IMR-90 (cell line): ENCODE data around the gene SGMS1. TPM values are rescaled to one million over a fixed set of nuclear protein-coding genes. Genes with fewer than 3 reads are reported as not detected.

Experiments
- ATAC-seq: fragments of 200-7000 bp; cut with Tn5 transposase; 2 replicates; pipeline ENCODE4 v1.9.1; 2020; ENCODE audit warnings: low read depth, mild to moderate bottlenecking, moderate library complexity
- BruUV-seq: library from RNA; stranded (reverse); fragments of 400-500 nt; replicated peaks from 2 replicates; lab custom pipeline; 2021; lab: Mats Ljungman, UMichigan
- CTCF ChIA-PET: fragments of 300-600 bp; formaldehyde crosslinking; extraction: SDS; loops from one replicate; lab custom pipeline; 2021; ENCODE audit warnings: antibody characterized with exemption; lab: Yijun Ruan, JAX
- POLR2A ChIA-PET: fragments of 300-600 bp; sonication (Branson Sonifier 250); formaldehyde crosslinking; loops from one replicate; lab custom pipeline; 2022; ENCODE audit warnings: antibody characterized with exemption; ENCODE audit not compliant: unreplicated experiment; lab: Charles Lee
- DNase-seq: peaks from one replicate; pipeline ENCODE4 v3.0.0; 2013
- H2AFZ ChIP-seq: replicated peaks from 2 replicates; pipeline ENCODE3; 2013; ENCODE audit warnings: low read length, mild to moderate bottlenecking; ENCODE audit not compliant: poor library complexity
- H2AK5ac ChIP-seq: 2 replicates; pipeline ENCODE4 v1.6.1; 2013; ENCODE audit warnings: low read depth, low read length, inconsistent platforms
- H2AK9ac ChIP-seq: replicated peaks from 2 replicates; pipeline ENCODE3; 2013; ENCODE audit warnings: mild to moderate bottlenecking, low read depth, low read length, moderate library complexity; ENCODE audit not compliant: poor library complexity
- H2BK120ac ChIP-seq: 2 replicates; pipeline ENCODE4 v1.6.1; 2013; ENCODE audit warnings: low read depth, low read length, inconsistent platforms
- H2BK15ac ChIP-seq: 3 replicates; pipeline ENCODE4 v1.6.1; 2013; ENCODE audit warnings: low read depth, low read length, inconsistent platforms
- H2BK20ac ChIP-seq: 2 replicates; pipeline ENCODE4 v1.6.1; 2013; ENCODE audit warnings: low read depth, mild to moderate bottlenecking, inconsistent platforms, low read length, moderate library complexity
- H2BK5ac ChIP-seq: 2 replicates; pipeline ENCODE4 v1.6.1; 2013; ENCODE audit warnings: mild to moderate bottlenecking, low read depth, low read length, inconsistent platforms; ENCODE audit not compliant: poor library complexity, severe bottlenecking
- H3K14ac ChIP-seq: replicated peaks from 2 replicates; pipeline ENCODE4 v1.6.1; 2013; ENCODE audit warnings: low read depth, low read length, inconsistent platforms
- H3K18ac ChIP-seq: 2 replicates; pipeline ENCODE4 v1.6.1; 2013; ENCODE audit warnings: low read depth, low read length, control low read depth
- H3K23ac ChIP-seq: 2 replicates; pipeline ENCODE4 v1.6.1; 2013; ENCODE audit warnings: low read depth, low read length, inconsistent platforms
- H3K27ac ChIP-seq: 2 replicates; pipeline ENCODE4 v1.5.1; 2013; ENCODE audit warnings: mild to moderate bottlenecking, control low read depth, low read length; ENCODE audit not compliant: insufficient read depth
- H3K27me3 ChIP-seq: 2 replicates; pipeline ENCODE4 v1.6.1; 2013; ENCODE audit warnings: low read length; ENCODE audit not compliant: control insufficient read depth, insufficient read depth
- H3K36me3 ChIP-seq: 2 replicates; pipeline ENCODE4 v1.6.1; 2013; ENCODE audit warnings: low read length, mixed read lengths; ENCODE audit not compliant: control insufficient read depth, insufficient read depth
- H3K4ac ChIP-seq: 2 replicates; pipeline ENCODE4 v1.6.1; 2013; ENCODE audit warnings: low read depth, low read length, inconsistent platforms
- H3K4me1 ChIP-seq: 2 replicates; pipeline ENCODE4 v1.6.1; 2013; ENCODE audit warnings: low read length, mixed read lengths; ENCODE audit not compliant: control insufficient read depth, insufficient read depth
- H3K4me2 ChIP-seq: 2 replicates; pipeline ENCODE4 v1.6.1; 2013; ENCODE audit warnings: low read depth, mild to moderate bottlenecking, control low read depth, low read length, moderate library complexity
- H3K4me3 ChIP-seq: 2 replicates; pipeline ENCODE4 v1.5.1; 2013; ENCODE audit warnings: low read depth, mild to moderate bottlenecking, control low read depth, low read length, moderate library complexity; ENCODE audit not compliant: insufficient read depth
- H3K56ac ChIP-seq: 2 replicates; pipeline ENCODE4 v1.6.1; 2013; ENCODE audit warnings: low read length, inconsistent platforms; ENCODE audit not compliant: insufficient read depth; ENCODE audit errors: extremely low read depth
- H3K79me1 ChIP-seq, 2 experiments: 2 replicates each; pipeline ENCODE4 v1.6.1; 2013; ENCODE audit warnings: low read length in 2 of 2, inconsistent platforms in 1 of 2, low read depth in 1 of 2
- H3K9ac ChIP-seq: 2 replicates; pipeline ENCODE4 v1.6.1; 2013; ENCODE audit warnings: low read depth, low read length, control low read depth
- H3K9me1 ChIP-seq: 2 replicates; pipeline ENCODE4 v1.6.1; 2013; ENCODE audit warnings: low read length, inconsistent platforms; ENCODE audit not compliant: insufficient read depth
- H3K9me3 ChIP-seq: 2 replicates; pipeline ENCODE4 v1.6.1; 2013; ENCODE audit warnings: low read length; ENCODE audit not compliant: control insufficient read depth, insufficient read depth
- H4K20me1 ChIP-seq: 2 replicates; pipeline ENCODE4 v1.6.1; 2013; ENCODE audit warnings: low read length, inconsistent platforms; ENCODE audit not compliant: insufficient read depth
- H4K5ac ChIP-seq: 2 replicates; pipeline ENCODE4 v1.6.1; 2013; ENCODE audit warnings: mild to moderate bottlenecking, low read depth, low read length, control low read depth
- H4K8ac ChIP-seq, 2 experiments: 2 replicates each; pipeline ENCODE4 v1.6.1; 2013; ENCODE audit warnings: low read depth in 2 of 2, low read length in 2 of 2, control low read depth in 1 of 2, inconsistent platforms in 1 of 2
- H4K91ac ChIP-seq: 2 replicates; pipeline ENCODE4 v1.6.1; 2013; ENCODE audit warnings: low read depth, low read length, inconsistent platforms; ENCODE audit not compliant: insufficient read depth
- BHLHE40 ChIP-seq: fragments of 150-350 bp; IDR thresholded peaks from 2 replicates; pipeline ENCODE4 v1.6.1; 2016; ENCODE audit warnings: mild to moderate bottlenecking, low read depth, low read length
- CEBPB ChIP-seq: IDR thresholded peaks from 2 replicates; pipeline ENCODE4 v1.6.1; 2012; ENCODE audit warnings: low read depth, low read length, improper control_type of control experiment
- CTCF ChIP-seq: conservative IDR thresholded peaks from 2 replicates; pipeline ENCODE4 v1.5.1; 2012; ENCODE audit warnings: mild to moderate bottlenecking, low read depth, low read length, improper control_type of control experiment
- MXI1 ChIP-seq: IDR thresholded peaks from 2 replicates; pipeline ENCODE4 v1.6.1; 2012; ENCODE audit warnings: low read depth, mild to moderate bottlenecking, low read length, moderate library complexity, borderline replicate concordance
- NFE2L2 ChIP-seq: fragments of 150-350 bp; IDR thresholded peaks from 2 replicates; pipeline ENCODE4 v1.6.1; 2016; ENCODE audit warnings: low read depth, mild to moderate bottlenecking, low read length
- POLR2A ChIP-seq: IDR thresholded peaks from 2 replicates; pipeline ENCODE4 v1.6.1; 2012; ENCODE audit warnings: mild to moderate bottlenecking, low read depth, low read length
- RAD21 ChIP-seq: IDR thresholded peaks from 2 replicates; pipeline ENCODE4 v1.6.1; 2012; ENCODE audit warnings: low read length, improper control_type of control experiment
- WGBS, 2 experiments: methylation state at CpG; one replicate each; pipeline versions ENCODE4 v1.1.5 to v1.1.7; 2013; ENCODE audit warnings: missing lambda C conversion rate in 2 of 2; ENCODE audit not compliant: insufficient read length in 1 of 2; ENCODE audit errors: extremely low coverage in 2 of 2; 5-methylcytosine and 5-hydroxymethylcytosine counted together
- dilution Hi-C: fragments of 300-500 bp; cut with HindIII; formaldehyde crosslinking; loops from one replicate; pipeline ENCODE4 v1.14.3; 2018; ENCODE audit warnings: low sequenced_read_pairs; ENCODE audit not compliant: unreplicated experiment
- in situ Hi-C: fragments of 300-500 bp; cut with MboI; formaldehyde crosslinking; loops from 3 replicates; pipeline ENCODE4 v1.14.3; 2019; ENCODE audit warnings: low sequenced_read_pairs, inconsistent platforms, mixed read lengths
- intact Hi-C: fragments of 100-400 bp; cut with micrococcal nuclease; formaldehyde crosslinking; loops from 2 replicates; pipeline ENCODE4 v1.10.0; 2022
- polyA plus RNA-seq, 3 experiments: library from polyadenylated mRNA; depleted of rRNA; stranded (reverse); fragments of >200 nt; gene quantifications; 2 replicates each; pipeline ENCODE4 v1.2.3, GENCODE V29; 2012; ENCODE audit warnings: low replicate concordance in 1 of 3
- total RNA-seq: library from RNA; depleted of rRNA; stranded (reverse); fragments of >200 nt; gene quantifications from 2 replicates; pipeline ENCODE4 v1.2.3, GENCODE V29; 2012
- TF ChIP-seq, protein P1 (sequence below): fragments of 150-350 bp; IDR thresholded peaks from 2 replicates; pipeline ENCODE4 v1.6.1; 2017; ENCODE audit warnings: mild to moderate bottlenecking, antibody characterized with exemption, low read length, low read depth

Gene SGMS1
- total and polyA plus RNA-seq, 2 of the 4 experiments (the other 2 are of a cell fraction) = 9.8 to 30.8 TPM

GRCh38 chr10:50419091-50419490, 204.7 kb downstream of the SGMS1 start:
- Histone ChIP-seq H3K4me3 (no peak overlapping the region), H3K18ac (no peak overlapping the region), H2AFZ (no peak overlapping the region), H3K9me3 (no peaks in the 10 kb centered on the region), H3K27ac (no peak overlapping the region), H3K9me1 (peaks cover 11% of the 10 kb centered on the region), H2AK9ac (no peak overlapping the region), H2AK5ac (peak overlapping the region; percentile 78; the same call in 1 of the 2 replicates), H3K9ac (no peak overlapping the region), H4K91ac (no peak overlapping the region), H3K36me3 (no peaks in the 10 kb centered on the region), H3K4ac (no peak overlapping the region), H3K79me1 (peaks cover 7 to 38% of the 10 kb centered on the region in 2 experiments), H4K20me1 (peaks cover 5% of the 10 kb centered on the region; the same call in 1 of the 2 replicates), H2BK15ac (no peak overlapping the region), H3K4me1 (peaks cover 8% of the 10 kb centered on the region; the same call in 1 of the 2 replicates), H4K5ac (no peak overlapping the region), H3K23ac (no peak overlapping the region), H3K27me3 (no peaks in the 10 kb centered on the region), H2BK5ac (no peak overlapping the region), H4K8ac (no peak overlapping the region), H2BK20ac (no peak overlapping the region), H2BK120ac (no peak overlapping the region), H3K14ac (no peak overlapping the region), H3K4me2 (no peak overlapping the region), H3K56ac (no peak overlapping the region)
- no TSS peak for BruUV-seq
- DNase-seq (no peak), ATAC-seq (no peak)
- POLR2A ChIA-PET = no interaction called here
- dilution Hi-C loops (no loop called here), in situ Hi-C loops (loop anchor here (5.0 kb wide), 1 partner anchor 203 kb away; the partner anchor contains the start of gene SGMS1), intact Hi-C loops (loop anchor here (2.0 to 5.0 kb wide), 2 partner anchors 92 to 134 kb away; no protein-coding TSS in a partner anchor)
- CTCF ChIA-PET = no interaction called here
- TF ChIP-seq CTCF = no peak
- no peak for TF ChIP-seq RAD21
- no peak for TF ChIP-seq MXI1
- no peak for TF ChIP-seq BHLHE40
- TF ChIP-seq, protein P1, sequence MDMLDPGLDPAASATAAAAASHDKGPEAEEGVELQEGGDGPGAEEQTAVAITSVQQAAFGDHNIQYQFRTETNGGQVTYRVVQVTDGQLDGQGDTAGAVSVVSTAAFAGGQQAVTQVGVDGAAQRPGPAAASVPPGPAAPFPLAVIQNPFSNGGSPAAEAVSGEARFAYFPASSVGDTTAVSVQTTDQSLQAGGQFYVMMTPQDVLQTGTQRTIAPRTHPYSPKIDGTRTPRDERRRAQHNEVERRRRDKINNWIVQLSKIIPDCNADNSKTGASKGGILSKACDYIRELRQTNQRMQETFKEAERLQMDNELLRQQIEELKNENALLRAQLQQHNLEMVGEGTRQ = no peak
- TF ChIP-seq CEBPB = no peak
- TF ChIP-seq NFE2L2 = no peak
- no peak for TF ChIP-seq POLR2A
- no CpG with 5 or more reads among the region's 3 CpGs for WGBS, 2 experiments
